ENCODE measurements around the gene ZNF358.

- no peak for TF ChIP-seq CTCF (IDR thresholded peaks at IDR 0.05)
- TF ChIP-seq POLR2A (IDR thresholded peaks at IDR 0.05): no peak
Measured at GRCh38 chr19:7470540-7471305, 45.2 kb upstream of the ZNF358 start.

All from testis (tissue), 2 donors.